ENCODE data around the gene PPL. TPM values are rescaled to one million over a fixed set of nuclear protein-coding genes. Genes with fewer than 3 reads are reported as not detected.
A peak's percentile ranks its signal among the peaks of the same experiment; 100 is the strongest.
"Not testable (repeated sequence)": the region's sequence is repeated elsewhere in the genome, so short reads cannot be mapped to it uniquely, and the experiment has no call there.

The PPL gene
- total RNA-seq, 1 donor from 2014 or later, result 10.9 TPM

GRCh38 chr16:4958510-4959438 lies 21.8 kb upstream of the PPL start:
- DNase-seq (ENCODE audit: low spot score), result no peak

- DNase-seq (ENCODE audit: low spot score), result peak; percentile 99
These were observed 21.0 kb upstream of the PPL start, which contains the start of gene SEC14L5 for GRCh38 chr16:4957720-4958509. SEC14L5 (plus strand) TSS chr16:4958330; CDS start chr16:4959324, 994 bp downstream.

- DNase-seq (ENCODE audit: low spot score), result no peak
These were observed 20.4 kb upstream of the PPL start for GRCh38 chr16:4957420-4957719.

GRCh38 chr16:4954714-4955113 lies 17.8 kb upstream of the PPL start:
- no peak for DNase-seq (ENCODE audit: low spot score)

- not testable (repeated sequence) for DNase-seq (ENCODE audit: low spot score)
These were observed 14.6 kb upstream of the PPL start for GRCh38 chr16:4951583-4951982.

GRCh38 chr16:4949986-4950385 lies 13.0 kb upstream of the PPL start:
- DNase-seq (ENCODE audit: low spot score), result no peak

GRCh38 chr16:4948903-4949766 lies 12.2 kb upstream of the PPL start:
- no peak for DNase-seq (ENCODE audit: low spot score)

- DNase-seq (ENCODE audit: low spot score), result no peak
These were observed 11.0 kb upstream of the PPL start for GRCh38 chr16:4947722-4948503.

- DNase-seq (ENCODE audit: low spot score), result no peak
These were observed 10.0 kb upstream of the PPL start for GRCh38 chr16:4946917-4947316.

- DNase-seq (ENCODE audit: low spot score), result no peak
These were observed 8.9 kb upstream of the PPL start for GRCh38 chr16:4945560-4946502.

GRCh38 chr16:4944333-4945281 lies 7.7 kb upstream of the PPL start:
- DNase-seq (ENCODE audit: low spot score), result peak; percentile 96

- DNase-seq (ENCODE audit: low spot score), result no peak
These were observed 5.5 kb upstream of the PPL start for GRCh38 chr16:4942481-4942880.

GRCh38 chr16:4940719-4941118 lies 3.8 kb upstream of the PPL start:
- no peak for DNase-seq (ENCODE audit: low spot score)

- DNase-seq (ENCODE audit: low spot score), result no peak
These were observed 1.7 kb upstream of the PPL start for GRCh38 chr16:4938683-4939030.

GRCh38 chr16:4937782-4938682 lies 1.1 kb upstream of the PPL start:
- DNase-seq (ENCODE audit: low spot score), result no peak

GRCh38 chr16:4936181-4936990 lies 562 bp downstream of the PPL start:
- no peak for DNase-seq (ENCODE audit: low spot score)

Data from mesenteric fat pad (tissue), 1 donor.